Uterus (tissue), 2 donors: ENCODE data around the gene ATXN2.

Source experiments
- POLR2A ChIP-seq, 2 donors: fragments of 450-650 bp; IDR thresholded peaks; one replicate each; pipeline ENCODE4 v1.6.1; 2016; ENCODE audit warnings: antibody characterized with exemption in 2 of 2, mild to moderate bottlenecking in 1 of 2, moderate library complexity in 1 of 2
- TF ChIP-seq, protein P1 (sequence below), 4 experiments: fragments of 200-600 bp in 2 of 4; fragments of 450-650 bp in 2 of 4; sonication (generic) in 2 of 4; IDR thresholded peaks; one replicate each; pipeline ENCODE4 v1.5.1; 2016 to 2019; ENCODE audit warnings: antibody characterized with exemption in 4 of 4, mild to moderate bottlenecking in 2 of 4, moderate library complexity in 1 of 4

- TF ChIP-seq, protein P1, sequence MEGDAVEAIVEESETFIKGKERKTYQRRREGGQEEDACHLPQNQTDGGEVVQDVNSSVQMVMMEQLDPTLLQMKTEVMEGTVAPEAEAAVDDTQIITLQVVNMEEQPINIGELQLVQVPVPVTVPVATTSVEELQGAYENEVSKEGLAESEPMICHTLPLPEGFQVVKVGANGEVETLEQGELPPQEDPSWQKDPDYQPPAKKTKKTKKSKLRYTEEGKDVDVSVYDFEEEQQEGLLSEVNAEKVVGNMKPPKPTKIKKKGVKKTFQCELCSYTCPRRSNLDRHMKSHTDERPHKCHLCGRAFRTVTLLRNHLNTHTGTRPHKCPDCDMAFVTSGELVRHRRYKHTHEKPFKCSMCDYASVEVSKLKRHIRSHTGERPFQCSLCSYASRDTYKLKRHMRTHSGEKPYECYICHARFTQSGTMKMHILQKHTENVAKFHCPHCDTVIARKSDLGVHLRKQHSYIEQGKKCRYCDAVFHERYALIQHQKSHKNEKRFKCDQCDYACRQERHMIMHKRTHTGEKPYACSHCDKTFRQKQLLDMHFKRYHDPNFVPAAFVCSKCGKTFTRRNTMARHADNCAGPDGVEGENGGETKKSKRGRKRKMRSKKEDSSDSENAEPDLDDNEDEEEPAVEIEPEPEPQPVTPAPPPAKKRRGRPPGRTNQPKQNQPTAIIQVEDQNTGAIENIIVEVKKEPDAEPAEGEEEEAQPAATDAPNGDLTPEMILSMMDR (IDR thresholded peaks at IDR 0.05): peak; percentile 74 to 85 (median 78)
- TF ChIP-seq POLR2A (IDR thresholded peaks at IDR 0.05): no peak
Observed at GRCh38 chr12:111451649-111452129, 147.4 kb downstream of the ATXN2 start.
